DOHH2 (cell line): ENCODE data around the gene UNC80.

Experiments used
- CTCF ChIP-seq: fragments of 200-600 bp; sonication (generic); IDR thresholded peaks from one replicate; pipeline ENCODE4 v1.5.1; 2014; ENCODE audit warnings: antibody characterized with exemption, mild to moderate bottlenecking, low read depth, low read length; ENCODE audit not compliant: poor library complexity, severe bottlenecking
- EZH2phosphoT487 ChIP-seq: fragments of 200-600 bp; sonication (generic); IDR thresholded peaks from 2 replicates; pipeline ENCODE4 v1.6.1; 2017; ENCODE audit warnings: borderline replicate concordance, mild to moderate bottlenecking, antibody characterized with exemption, low read length, moderate library complexity, mixed read lengths

GRCh38 chr2:210007895-210008294, 236.3 kb downstream of the UNC80 start:
- TF ChIP-seq CTCF: no peak
- TF ChIP-seq EZH2phosphoT487: no peak
